Activated CD8-positive, alpha-beta T cell treated with anti-CD3 and anti-CD28 coated beads for 36 hours (primary cell): ENCODE results near the gene DUSP22. TPM values are rescaled to one million over a fixed set of nuclear protein-coding genes. Genes with fewer than 3 reads are reported as not detected.

Experiments
- ATAC-seq: fragments of 200-7000 bp; cut with Tn5 transposase; one replicate; pipeline ENCODE4 v1.10.0; 2021; ENCODE audit warnings: mild to moderate bottlenecking, moderate library complexity
- CTCF ChIA-PET: fragments of 350-600 bp; sonication (Branson Sonifier 250); formaldehyde crosslinking; loops from one replicate; lab custom pipeline; 2021; ENCODE audit warnings: antibody characterized with exemption; lab: Charles Lee
- POLR2A ChIA-PET: fragments of 350-600 bp; sonication (Branson Sonifier 250); formaldehyde crosslinking; loops from one replicate; lab custom pipeline; 2021; ENCODE audit warnings: antibody characterized with exemption; lab: Charles Lee
- DNase-seq: peaks from one replicate; pipeline ENCODE4 v3.0.0-alpha.2; 2020
- H3K27ac Mint-ChIP-seq: one replicate; pipeline ENCODE4 v1.8.0; 2021; ENCODE audit warnings: mild to moderate bottlenecking, mixed read lengths
- H3K27me3 Mint-ChIP-seq: one replicate; pipeline ENCODE4 v1.8.0; 2021; ENCODE audit warnings: mixed read lengths
- H3K36me3 Mint-ChIP-seq: one replicate; pipeline ENCODE4 v1.8.0; 2021; ENCODE audit warnings: low read depth, mixed read lengths
- H3K4me1 Mint-ChIP-seq: one replicate; pipeline ENCODE4 v1.8.0; 2021; ENCODE audit warnings: low read depth, mixed read lengths
- H3K4me3 Mint-ChIP-seq: one replicate; pipeline ENCODE4 v1.8.0; 2021; ENCODE audit warnings: mild to moderate bottlenecking, moderate library complexity, mixed read lengths
- H3K9me3 Mint-ChIP-seq: one replicate; pipeline ENCODE4 v1.8.0; 2021; ENCODE audit warnings: mixed read lengths
- intact Hi-C: fragments of 100-400 bp; cut with micrococcal nuclease; formaldehyde crosslinking; loops from one replicate; pipeline ENCODE4 v1.10.0; 2022
- total RNA-seq, 2 experiments: library from RNA; stranded (reverse); gene quantifications; one replicate each; pipeline ENCODE4 v1.2.3, GENCODE V29; 2021
- TF ChIP-seq, protein P1 (sequence below): fragments of 200-600 bp; IDR thresholded peaks from one replicate; pipeline ENCODE4 v1.8.0; 2022; ENCODE audit warnings: antibody characterized with exemption, mild to moderate bottlenecking

The DUSP22 gene
- total RNA-seq, 2 experiments from 2014 or later: 32.5 to 34.2 TPM

DNA sequence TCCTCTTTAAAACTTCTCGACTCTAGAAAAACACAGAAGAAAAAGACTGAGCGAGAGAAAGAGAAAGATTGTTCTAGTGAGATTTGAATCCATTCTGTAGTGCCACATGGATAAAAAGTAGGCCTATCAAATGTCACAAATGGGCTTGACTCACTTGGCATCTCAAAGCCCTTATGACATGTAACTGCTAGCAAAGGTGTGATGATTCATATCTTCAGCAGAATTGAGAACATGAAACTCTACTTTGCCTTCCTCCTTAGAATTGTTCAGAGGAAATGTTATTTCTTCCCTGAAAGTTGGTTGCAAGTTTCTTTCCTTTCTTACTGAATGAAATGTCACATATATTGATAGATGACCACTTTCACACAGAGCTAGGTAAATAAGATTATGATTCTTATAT is 40.4 kb upstream of the DUSP22 start:
- H3K9me3 Mint-ChIP-seq: no peaks in the 10 kb centered on the region
- peak overlapping the region; percentile 95 for H3K27ac Mint-ChIP-seq
- CTCF ChIA-PET: interaction anchor here (0.9 to 1.2 kb wide), 2 partner anchors 18 to 22 kb away, joined by 3 read pairs; no protein-coding TSS in a partner anchor
- H3K4me3 Mint-ChIP-seq: peak overlapping the region; percentile 8
- POLR2A ChIA-PET: interaction anchor here (1.0 kb wide), 2 partner anchors 41 to 140 kb away, joined by 3 read pairs; partner anchors contain the start of gene DUSP22
- TF ChIP-seq, protein P1, sequence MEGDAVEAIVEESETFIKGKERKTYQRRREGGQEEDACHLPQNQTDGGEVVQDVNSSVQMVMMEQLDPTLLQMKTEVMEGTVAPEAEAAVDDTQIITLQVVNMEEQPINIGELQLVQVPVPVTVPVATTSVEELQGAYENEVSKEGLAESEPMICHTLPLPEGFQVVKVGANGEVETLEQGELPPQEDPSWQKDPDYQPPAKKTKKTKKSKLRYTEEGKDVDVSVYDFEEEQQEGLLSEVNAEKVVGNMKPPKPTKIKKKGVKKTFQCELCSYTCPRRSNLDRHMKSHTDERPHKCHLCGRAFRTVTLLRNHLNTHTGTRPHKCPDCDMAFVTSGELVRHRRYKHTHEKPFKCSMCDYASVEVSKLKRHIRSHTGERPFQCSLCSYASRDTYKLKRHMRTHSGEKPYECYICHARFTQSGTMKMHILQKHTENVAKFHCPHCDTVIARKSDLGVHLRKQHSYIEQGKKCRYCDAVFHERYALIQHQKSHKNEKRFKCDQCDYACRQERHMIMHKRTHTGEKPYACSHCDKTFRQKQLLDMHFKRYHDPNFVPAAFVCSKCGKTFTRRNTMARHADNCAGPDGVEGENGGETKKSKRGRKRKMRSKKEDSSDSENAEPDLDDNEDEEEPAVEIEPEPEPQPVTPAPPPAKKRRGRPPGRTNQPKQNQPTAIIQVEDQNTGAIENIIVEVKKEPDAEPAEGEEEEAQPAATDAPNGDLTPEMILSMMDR: no peak
- intact Hi-C loops: no loop called here
- DNase-seq (no peak), ATAC-seq (peak; percentile 95)
- H3K27me3 Mint-ChIP-seq: no peaks in the 10 kb centered on the region
- H3K36me3 Mint-ChIP-seq: no peaks in the 10 kb centered on the region
- peaks cover 41% of the 10 kb centered on the region for H3K4me1 Mint-ChIP-seq

GRCh38 chr6:252775-253535 is 39.3 kb upstream of the DUSP22 start:
- no peak overlapping the region for H3K4me3 Mint-ChIP-seq
- ATAC-seq (peak; percentile 15), DNase-seq (no peak)
- no peaks in the 10 kb centered on the region for H3K27me3 Mint-ChIP-seq
- CTCF ChIA-PET: interaction anchor here (1.2 to 1.3 kb wide), 2 partner anchors 19 to 63 kb away, joined by 3 read pairs; no protein-coding TSS in a partner anchor
- TF ChIP-seq, protein P1: no peak
- H3K36me3 Mint-ChIP-seq: no peaks in the 10 kb centered on the region
- H3K4me1 Mint-ChIP-seq: peaks cover 51% of the 10 kb centered on the region
- H3K27ac Mint-ChIP-seq: peak overlapping the region; percentile 95
- intact Hi-C loops: no loop called here
- no peaks in the 10 kb centered on the region for H3K9me3 Mint-ChIP-seq
- POLR2A ChIA-PET: interaction anchor here (0.6 to 1.0 kb wide), 3 partner anchors 40 to 139 kb away, joined by 3 to 4 read pairs (median 3); partner anchors contain the start of gene DUSP22

- H3K9me3 Mint-ChIP-seq: peaks cover 8% of the 10 kb centered on the region
- peaks cover 55% of the 10 kb centered on the region for H3K4me1 Mint-ChIP-seq
- TF ChIP-seq, protein P1: no peak
- H3K27ac Mint-ChIP-seq: no peak overlapping the region
- ChIA-PET CTCF (no interaction called here), POLR2A (no interaction called here)
- DNase-seq: no peak
- no peak for ATAC-seq
- intact Hi-C loops: no loop called here
- H3K4me3 Mint-ChIP-seq: no peak overlapping the region
- H3K36me3 Mint-ChIP-seq: no peaks in the 10 kb centered on the region
- no peaks in the 10 kb centered on the region for H3K27me3 Mint-ChIP-seq
Observed at GRCh38 chr6:254016-254415, 38.3 kb upstream of the DUSP22 start.

GRCh38 chr6:255041-255750 is 37.1 kb upstream of the DUSP22 start:
- ChIA-PET POLR2A (interaction anchor here (0.7 to 1.0 kb wide), 2 partner anchors 30 to 233 kb away, joined by 3 read pairs; no protein-coding TSS in a partner anchor), CTCF (interaction anchor here (1.0 to 1.7 kb wide), 2 partner anchors 12 to 38 kb away, joined by 3 to 5 read pairs; no protein-coding TSS in a partner anchor)
- ATAC-seq: no peak
- Mint-ChIP-seq H3K9me3 (peaks cover 11% of the 10 kb centered on the region), H3K4me3 (no peak overlapping the region), H3K4me1 (peaks cover 61% of the 10 kb centered on the region), H3K27me3 (no peaks in the 10 kb centered on the region), H3K36me3 (no peaks in the 10 kb centered on the region), H3K27ac (peak overlapping the region; percentile 68)
- no peak for DNase-seq
- intact Hi-C loops: no loop called here
- TF ChIP-seq, protein P1: no peak
